ENCODE results near the gene SYPL2. TPM values are rescaled to one million over a fixed set of nuclear protein-coding genes. Genes with fewer than 3 reads are reported as not detected.

The SYPL2 gene
- total and polyA plus RNA-seq, 2 donors (not counting 3 experiments of a cell fraction or from before 2014, with no cell fraction given): not detected

GRCh38 chr1:109483672-109484518 lies 17.5 kb downstream of the SYPL2 start, which contains the start of gene ATXN7L2:
Gene ATXN7L2, plus strand, starts transcription at chr1:109483905. Its CDS starts 49 bp downstream, at chr1:109483954.
- TF ChIP-seq MAX (IDR thresholded peaks at IDR 0.05; ENCODE audit: insufficient read depth, insufficient read length): peak; percentile 6
- TF ChIP-seq EZH2 (IDR thresholded peaks at IDR 0.05; ENCODE audit: borderline replicate concordance, low read depth, low read length, severe bottlenecking): no peak
- no peak for TF ChIP-seq JUN (IDR thresholded peaks at IDR 0.05; ENCODE audit: borderline replicate concordance, insufficient read depth, insufficient read length, low read depth)
- no peak for TF ChIP-seq CTCF (IDR thresholded peaks at IDR 0.05; ENCODE audit: extremely low read depth in 1 of 2, insufficient read depth in 1 of 2, low read depth in 1 of 2, low read length in 2 of 2)
- peak; percentile 13 for TF ChIP-seq MYC (IDR thresholded peaks at IDR 0.05; ENCODE audit: low read depth, low read length)
- peak; percentile 94 for TF ChIP-seq POLR2A (IDR thresholded peaks at IDR 0.05; ENCODE audit: low read depth, low read length)
- TF ChIP-seq FOS (IDR thresholded peaks at IDR 0.05; ENCODE audit: borderline replicate concordance, insufficient read depth, low read length): no peak
- no peak for TF ChIP-seq POLR2AphosphoS5 (IDR thresholded peaks at IDR 0.05; ENCODE audit: insufficient read depth, low read depth, low read length)
- FAIRE-seq: peak; percentile 87
- peak within 1 kb of the TSS; percentile 66 to 76 (median 69) for H3K4me3 ChIP-seq (replicated peaks in 1 of 3; ENCODE audit: insufficient read depth in 1 of 3, low read depth in 1 of 3, low read length in 3 of 3)
- H3K79me2 ChIP-seq (ENCODE audit: control insufficient read depth, insufficient read depth, low read length): no peaks in the 10 kb centered on the region
- intact Hi-C loops (cut with micrococcal nuclease) (loop anchor here (1.0 to 10.0 kb wide), 6 partner anchors 10 to 281 kb away; partner anchors contain the start of genes AMPD2, CYB561D1, EPS8L3 and GNAT2), dilution Hi-C loops (cut with MboI; ENCODE audit: extremely low pct_ligation_motif_present, low sequenced_read_pairs) (no loop called here)
- H2AFZ ChIP-seq (ENCODE audit: low read depth, low read length): peak within 1 kb of the TSS; percentile 99
- CTCF ChIA-PET: interaction anchor here (0.7 to 3.4 kb wide), 4 partner anchors 9 to 59 kb away, joined by 5 to 27 read pairs (median 14); partner anchors contain the start of gene CYB561D1
- H3K9me3 ChIP-seq (replicated peaks; ENCODE audit: control insufficient read depth, insufficient read depth, low read length): no peaks in the 10 kb centered on the region
- H3K4me1 ChIP-seq (ENCODE audit: control insufficient read depth, extremely low read depth, insufficient read depth, low read length): peaks cover 14% of the 10 kb centered on the region
- POLR2A ChIA-PET: interaction anchor here (0.7 to 1.2 kb wide), 5 partner anchors 10 to 286 kb away, joined by 3 to 6 read pairs (median 3); partner anchors contain the start of gene CYB561D1
- peak within 1 kb of the TSS; percentile 93 for H3K9ac ChIP-seq (replicated peaks; ENCODE audit: extremely low read depth, insufficient read depth, low read length)
- H4K20me1 ChIP-seq (replicated peaks; ENCODE audit: control insufficient read depth, extremely low read depth, insufficient read depth, low read length): no peaks in the 10 kb centered on the region
- BruUV-seq (replicated peaks): no TSS peak
- DNase-seq (ENCODE audit: low read depth, low spot score): peak; percentile 92
- no peaks in the 10 kb centered on the region for H3K9me1 ChIP-seq (replicated peaks; ENCODE audit: control insufficient read depth, extremely low read depth, insufficient read depth, low read length)
- peak within 1 kb of the TSS; percentile 92 for H3K4me2 ChIP-seq (ENCODE audit: insufficient read depth, low read length)
- H3K27ac ChIP-seq (ENCODE audit: insufficient read depth, low read depth, low read length): peak within 1 kb of the TSS; percentile 83
- peaks cover 18 to 21% of the 10 kb centered on the region in 2 experiments for H3K27me3 ChIP-seq (ENCODE audit: control insufficient read depth in 2 of 2, insufficient read depth in 2 of 2, low read length in 2 of 2)
- H3K36me3 ChIP-seq (ENCODE audit: control insufficient read depth in 2 of 2, extremely low read depth in 1 of 2, insufficient read depth in 2 of 2, low read length in 2 of 2): peaks cover 0 to 2% of the 10 kb centered on the region in 2 experiments
